RWPE2 (cell line): ENCODE data around the gene TP63.
"Not testable (repeated sequence)": the region's sequence is repeated elsewhere in the genome, so short reads cannot be mapped to it uniquely, and the experiment has no call there.

Source experiments
- ATAC-seq: fragments of 200-7000 bp; cut with Tn5 transposase; 3 replicates; pipeline ENCODE4 v1.9.1; 2021; ENCODE audit warnings: low read depth
- DNase-seq: peaks from one replicate; pipeline ENCODE4 v3.0.0-alpha.2; 2020; ENCODE audit warnings: low spot score
- H3K27ac ChIP-seq: fragments of 450-650 bp; 2 replicates; pipeline ENCODE4 v1.5.1; 2017; ENCODE audit warnings: mild to moderate bottlenecking; ENCODE audit not compliant: poor library complexity, severe bottlenecking
- H3K27me3 ChIP-seq: fragments of 250-450 bp; sonication (Bioruptor Pico); 2 replicates; pipeline ENCODE4 v1.5.1; 2021; ENCODE audit warnings: mild to moderate bottlenecking, moderate library complexity; ENCODE audit not compliant: insufficient read depth, poor library complexity, severe bottlenecking
- H3K36me3 ChIP-seq: fragments of 250-450 bp; sonication (Bioruptor Pico); 2 replicates; pipeline ENCODE4 v1.5.1; 2020; ENCODE audit warnings: low read depth, mild to moderate bottlenecking, moderate library complexity
- H3K4me1 ChIP-seq: fragments of 250-450 bp; sonication (Bioruptor Pico); 2 replicates; pipeline ENCODE4 v1.5.1; 2021; ENCODE audit warnings: mild to moderate bottlenecking, moderate library complexity; ENCODE audit not compliant: insufficient read depth, poor library complexity, severe bottlenecking
- H3K4me3 ChIP-seq: fragments of 250-450 bp; sonication (Bioruptor Pico); 2 replicates; pipeline ENCODE4 v1.5.1; 2021; ENCODE audit warnings: mild to moderate bottlenecking, moderate library complexity; ENCODE audit not compliant: severe bottlenecking
- H3K9me3 ChIP-seq: fragments of 250-450 bp; sonication (Bioruptor Pico); 2 replicates; pipeline ENCODE4 v1.5.1; 2021; ENCODE audit warnings: mild to moderate bottlenecking, moderate library complexity; ENCODE audit not compliant: severe bottlenecking
- TF ChIP-seq, protein P1 (sequence below): fragments of 450-650 bp; IDR thresholded peaks from one replicate; pipeline ENCODE4 v1.5.1; 2017; ENCODE audit warnings: mild to moderate bottlenecking, moderate library complexity; ENCODE audit not compliant: poor library complexity, severe bottlenecking

TP63 gene

DNA sequence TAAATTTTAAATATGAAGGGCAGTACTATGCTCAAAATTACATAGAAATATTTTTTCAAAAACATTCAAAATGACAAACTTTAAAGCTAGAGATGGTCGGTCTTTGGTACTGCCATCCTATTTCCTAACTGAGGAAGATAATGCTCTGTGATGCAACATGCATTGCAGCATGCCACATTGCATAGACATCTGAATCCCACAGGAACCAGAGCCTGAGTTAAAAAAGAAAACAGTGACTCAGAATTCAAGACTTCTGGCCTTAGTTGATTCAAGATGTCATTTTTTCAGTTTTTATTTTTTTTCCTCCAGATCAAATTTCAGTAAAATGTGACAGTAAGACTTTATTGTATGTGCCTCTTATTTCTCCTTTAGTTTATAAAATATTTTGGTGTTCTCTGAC, 33.1 kb downstream of the TP63 start:
- DNase-seq (no peak), ATAC-seq (peak; percentile 94)
- peaks cover 14% of the 10 kb centered on the region for H3K4me1 ChIP-seq
- no peaks in the 10 kb centered on the region for H3K27me3 ChIP-seq
- H3K36me3 ChIP-seq = no peaks in the 10 kb centered on the region
- peak overlapping the region; percentile 48 for H3K27ac ChIP-seq
- no peaks in the 10 kb centered on the region for H3K9me3 ChIP-seq
- no peak overlapping the region for H3K4me3 ChIP-seq
- TF ChIP-seq, protein P1, sequence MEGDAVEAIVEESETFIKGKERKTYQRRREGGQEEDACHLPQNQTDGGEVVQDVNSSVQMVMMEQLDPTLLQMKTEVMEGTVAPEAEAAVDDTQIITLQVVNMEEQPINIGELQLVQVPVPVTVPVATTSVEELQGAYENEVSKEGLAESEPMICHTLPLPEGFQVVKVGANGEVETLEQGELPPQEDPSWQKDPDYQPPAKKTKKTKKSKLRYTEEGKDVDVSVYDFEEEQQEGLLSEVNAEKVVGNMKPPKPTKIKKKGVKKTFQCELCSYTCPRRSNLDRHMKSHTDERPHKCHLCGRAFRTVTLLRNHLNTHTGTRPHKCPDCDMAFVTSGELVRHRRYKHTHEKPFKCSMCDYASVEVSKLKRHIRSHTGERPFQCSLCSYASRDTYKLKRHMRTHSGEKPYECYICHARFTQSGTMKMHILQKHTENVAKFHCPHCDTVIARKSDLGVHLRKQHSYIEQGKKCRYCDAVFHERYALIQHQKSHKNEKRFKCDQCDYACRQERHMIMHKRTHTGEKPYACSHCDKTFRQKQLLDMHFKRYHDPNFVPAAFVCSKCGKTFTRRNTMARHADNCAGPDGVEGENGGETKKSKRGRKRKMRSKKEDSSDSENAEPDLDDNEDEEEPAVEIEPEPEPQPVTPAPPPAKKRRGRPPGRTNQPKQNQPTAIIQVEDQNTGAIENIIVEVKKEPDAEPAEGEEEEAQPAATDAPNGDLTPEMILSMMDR = no peak

DNA sequence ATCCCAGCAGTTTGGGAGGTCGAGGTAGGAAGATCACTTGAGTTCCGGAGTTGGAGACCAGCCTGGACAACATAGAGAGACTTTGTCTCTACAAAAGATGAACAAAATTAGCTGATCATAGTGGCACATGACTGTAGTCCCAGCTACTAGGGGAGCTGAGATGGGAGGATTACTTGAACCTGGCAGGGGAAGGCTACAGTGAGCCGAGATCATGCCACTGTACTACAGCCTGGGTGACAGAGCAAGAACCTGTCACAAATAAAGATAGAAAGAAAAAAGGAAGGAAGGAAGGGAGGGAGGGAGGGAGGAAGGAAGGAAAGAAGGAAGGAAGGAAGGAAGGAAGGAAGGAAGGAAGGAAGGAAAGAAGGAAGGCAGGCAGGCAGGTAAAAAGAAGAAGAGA, 41.2 kb downstream of the TP63 start:
- H3K27me3 ChIP-seq, H3K36me3 ChIP-seq, H3K4me3 ChIP-seq, H3K4me1 ChIP-seq, DNase-seq, H3K9me3 ChIP-seq, ATAC-seq, H3K27ac ChIP-seq: not testable (repeated sequence)

DNA sequence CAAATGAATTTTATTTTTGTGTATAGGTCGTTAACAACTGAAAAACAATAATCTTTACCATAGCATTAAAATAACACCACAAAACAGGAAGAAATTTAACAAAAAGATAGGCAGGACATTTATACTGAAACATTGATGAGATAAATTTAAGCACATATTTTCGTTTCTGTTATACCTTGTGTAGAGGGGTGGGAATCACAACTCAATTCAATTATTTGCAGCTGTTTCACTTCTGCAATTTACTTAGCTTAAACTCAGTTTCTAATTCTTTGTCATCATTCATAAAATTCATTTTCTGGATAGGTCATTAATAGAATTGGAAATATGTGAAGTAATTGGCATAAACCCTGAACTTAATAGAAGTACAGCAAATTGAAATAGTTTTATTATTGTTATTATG, 42.3 kb downstream of the TP63 start:
- ATAC-seq (no peak), DNase-seq (no peak)
- TF ChIP-seq, protein P1 = no peak
- Histone ChIP-seq H3K9me3 (no peaks in the 10 kb centered on the region), H3K36me3 (no peaks in the 10 kb centered on the region), H3K27me3 (no peaks in the 10 kb centered on the region), H3K4me3 (no peak overlapping the region), H3K4me1 (no peaks in the 10 kb centered on the region), H3K27ac (no peak overlapping the region)

DNA sequence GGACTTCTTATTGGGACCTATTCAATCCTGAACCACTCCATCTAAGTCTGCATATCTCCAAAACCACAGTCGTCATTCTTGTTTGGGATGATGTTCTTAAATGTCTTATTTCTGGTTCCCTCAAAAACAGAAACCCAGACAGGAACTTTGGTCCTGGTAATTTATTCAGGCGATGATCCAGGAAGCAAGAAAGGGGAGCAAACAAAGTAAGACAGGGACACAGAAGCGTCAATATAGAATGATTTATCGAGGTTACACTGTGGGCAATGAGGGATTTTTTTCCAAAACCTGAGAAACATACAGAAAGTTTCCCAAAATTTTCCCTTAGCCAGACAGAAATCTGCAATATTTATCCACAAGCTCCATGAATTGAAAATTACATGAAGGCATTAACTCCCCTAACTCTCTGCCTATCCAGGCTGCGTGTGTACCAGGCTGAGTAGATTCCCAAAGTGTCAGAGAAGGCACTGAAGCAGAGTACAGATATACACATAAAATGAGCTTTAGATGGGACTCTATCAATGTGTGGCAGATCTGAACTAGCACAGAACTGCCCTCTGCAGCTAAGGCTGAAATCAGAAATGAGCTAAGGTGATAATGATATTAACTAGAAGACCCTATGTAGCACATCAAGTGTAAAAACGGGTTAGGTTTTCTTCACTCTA, 43.2 kb downstream of the TP63 start:
- Histone ChIP-seq H3K4me1 (no peaks in the 10 kb centered on the region), H3K27ac (no peak overlapping the region), H3K36me3 (no peaks in the 10 kb centered on the region), H3K4me3 (no peak overlapping the region), H3K9me3 (no peaks in the 10 kb centered on the region), H3K27me3 (no peaks in the 10 kb centered on the region)
- ATAC-seq = no peak
- TF ChIP-seq, protein P1 = no peak
- DNase-seq = no peak

DNA sequence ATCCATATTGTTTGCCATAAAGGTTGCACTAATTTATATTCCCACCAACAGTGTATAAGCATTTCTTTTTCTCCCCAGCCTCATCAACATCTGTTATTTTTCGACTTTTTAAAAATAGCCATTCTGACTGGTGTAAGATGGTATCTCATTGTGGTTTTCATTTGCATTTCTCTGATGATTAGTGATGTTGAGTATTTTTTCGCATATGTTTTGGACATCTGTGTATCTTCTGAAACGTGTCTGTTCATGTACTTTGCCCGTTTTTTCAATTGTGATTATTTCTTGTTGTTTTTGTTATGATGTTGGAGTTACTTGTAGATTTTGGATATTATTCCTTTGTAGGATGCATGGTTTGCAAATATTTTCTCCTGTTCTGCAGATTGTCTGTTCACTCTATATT, 46.5 kb downstream of the TP63 start:
- no peak overlapping the region for H3K4me3 ChIP-seq
- no peak for ATAC-seq
- TF ChIP-seq, protein P1 = no peak

More for the DNA sequence above, 46.5 kb downstream of the TP63 start:
- Histone ChIP-seq H3K9me3 (peaks cover 2% of the 10 kb centered on the region), H3K27ac (no peak overlapping the region), H3K36me3 (no peaks in the 10 kb centered on the region), H3K4me1 (no peaks in the 10 kb centered on the region), H3K27me3 (no peaks in the 10 kb centered on the region)
- DNase-seq = no peak
